T-helper 2 cell treated with Interferon-gamma antibody and Interleukin-4, amounts not matched to agents 5 μg/mL and 100 μg/mL, for 36 hours (primary cell): ENCODE measurements around the gene DLST.
A peak's percentile ranks its signal among the peaks of the same experiment; 100 is the strongest.
"Not testable (repeated sequence)": the region's sequence is repeated elsewhere in the genome, so short reads cannot be mapped to it uniquely, and the experiment has no call there.

Experiments used
- DNase-seq: peaks from one replicate; pipeline ENCODE4 v3.0.0; 2021; ENCODE audit warnings: low spot score
- H3K27ac Mint-ChIP-seq: one replicate; pipeline ENCODE4 v1.8.0; 2021; ENCODE audit warnings: mild to moderate bottlenecking, mixed read lengths
- H3K27me3 Mint-ChIP-seq: one replicate; pipeline ENCODE4 v1.8.0; 2021; ENCODE audit warnings: low read depth, mixed read lengths
- H3K36me3 Mint-ChIP-seq: one replicate; pipeline ENCODE4 v1.8.0; 2021; ENCODE audit warnings: low read depth, mixed read lengths
- H3K4me1 Mint-ChIP-seq: one replicate; pipeline ENCODE4 v1.8.0; 2021; ENCODE audit warnings: low read depth, mixed read lengths
- H3K4me3 Mint-ChIP-seq: one replicate; pipeline ENCODE4 v1.8.0; 2022; ENCODE audit warnings: mild to moderate bottlenecking, moderate library complexity, mixed read lengths
- H3K9me3 Mint-ChIP-seq: one replicate; pipeline ENCODE4 v1.8.0; 2021; ENCODE audit warnings: mixed read lengths

Gene DLST

GRCh38 chr14:74922752-74923401, 41.2 kb downstream of the DLST start, which contains the start of gene RPS6KL1:
RPS6KL1 (minus strand) TSS chr14:74923260; CDS start chr14:74921541, 1,719 bp downstream.
- peak; percentile 78 for DNase-seq
- peak within 1 kb of the TSS; percentile 62 for H3K27ac Mint-ChIP-seq
- peaks cover 9% of the 10 kb centered on the region for H3K27me3 Mint-ChIP-seq
- peaks cover 3% of the 10 kb centered on the region for H3K4me1 Mint-ChIP-seq
- no peaks in the 10 kb centered on the region for H3K36me3 Mint-ChIP-seq
- no peaks in the 10 kb centered on the region for H3K9me3 Mint-ChIP-seq
- peak within 1 kb of the TSS; percentile 76 for H3K4me3 Mint-ChIP-seq

- H3K27me3 Mint-ChIP-seq: peaks cover 9% of the 10 kb centered on the region
- H3K27ac Mint-ChIP-seq: no peak overlapping the region
- no peak for DNase-seq
- peak overlapping the region; percentile 2 for H3K4me3 Mint-ChIP-seq
- no peaks in the 10 kb centered on the region for H3K36me3 Mint-ChIP-seq
- H3K4me1 Mint-ChIP-seq: peaks cover 4% of the 10 kb centered on the region
- no peaks in the 10 kb centered on the region for H3K9me3 Mint-ChIP-seq
Measured at GRCh38 chr14:74924061-74924460, 42.3 kb downstream of the DLST start.

GRCh38 chr14:74927225-74927624, 45.5 kb downstream of the DLST start:
- H3K4me3 Mint-ChIP-seq: no peak overlapping the region
- DNase-seq: no peak
- peaks cover 6% of the 10 kb centered on the region for H3K4me1 Mint-ChIP-seq
- H3K27ac Mint-ChIP-seq: no peak overlapping the region
- H3K9me3 Mint-ChIP-seq: no peaks in the 10 kb centered on the region
- H3K36me3 Mint-ChIP-seq: no peaks in the 10 kb centered on the region
- peaks cover 12% of the 10 kb centered on the region for H3K27me3 Mint-ChIP-seq

- Mint-ChIP-seq H3K27ac (no peak overlapping the region), H3K4me3 (no peak overlapping the region), H3K27me3 (peaks cover 17% of the 10 kb centered on the region), H3K4me1 (peaks cover 10% of the 10 kb centered on the region), H3K9me3 (no peaks in the 10 kb centered on the region), H3K36me3 (no peaks in the 10 kb centered on the region)
- no peak for DNase-seq
Measured at GRCh38 chr14:74929242-74929641, 47.5 kb downstream of the DLST start.

- H3K27ac Mint-ChIP-seq, H3K36me3 Mint-ChIP-seq, H3K9me3 Mint-ChIP-seq, DNase-seq, H3K4me3 Mint-ChIP-seq: not testable (repeated sequence)
- peaks cover 11% of the 10 kb centered on the region for H3K27me3 Mint-ChIP-seq
- H3K4me1 Mint-ChIP-seq: peaks cover 11% of the 10 kb centered on the region
Measured at GRCh38 chr14:74931744-74932143, 50.0 kb downstream of the DLST start.

- Mint-ChIP-seq H3K27me3 (peaks cover 11% of the 10 kb centered on the region), H3K27ac (peak overlapping the region; percentile 22), H3K36me3 (no peaks in the 10 kb centered on the region), H3K9me3 (no peaks in the 10 kb centered on the region), H3K4me1 (peaks cover 17% of the 10 kb centered on the region), H3K4me3 (no peak overlapping the region)
- DNase-seq: no peak
Measured at GRCh38 chr14:74932401-74932901, 50.7 kb downstream of the DLST start.

GRCh38 chr14:74932936-74933335, 51.2 kb downstream of the DLST start:
- H3K9me3 Mint-ChIP-seq, H3K27me3 Mint-ChIP-seq, H3K27ac Mint-ChIP-seq, H3K36me3 Mint-ChIP-seq, DNase-seq, H3K4me3 Mint-ChIP-seq: not testable (repeated sequence)
- peaks cover 21% of the 10 kb centered on the region for H3K4me1 Mint-ChIP-seq

- H3K27me3 Mint-ChIP-seq: peaks cover 7% of the 10 kb centered on the region
- no peaks in the 10 kb centered on the region for H3K9me3 Mint-ChIP-seq
- no peaks in the 10 kb centered on the region for H3K36me3 Mint-ChIP-seq
- peaks cover 23% of the 10 kb centered on the region for H3K4me1 Mint-ChIP-seq
- no peak overlapping the region for H3K27ac Mint-ChIP-seq
- no peak overlapping the region for H3K4me3 Mint-ChIP-seq
- no peak for DNase-seq
Measured at GRCh38 chr14:74934041-74934440, 52.3 kb downstream of the DLST start.

GRCh38 chr14:74934476-74935359, 53.0 kb downstream of the DLST start:
- peaks cover 21% of the 10 kb centered on the region for H3K4me1 Mint-ChIP-seq
- H3K4me3 Mint-ChIP-seq: no peak overlapping the region
- no peaks in the 10 kb centered on the region for H3K36me3 Mint-ChIP-seq
- peaks cover 7% of the 10 kb centered on the region for H3K27me3 Mint-ChIP-seq
- H3K27ac Mint-ChIP-seq: no peak overlapping the region
- no peaks in the 10 kb centered on the region for H3K9me3 Mint-ChIP-seq
- no peak for DNase-seq

GRCh38 chr14:74935360-74935680, 53.6 kb downstream of the DLST start:
- Mint-ChIP-seq H3K27ac (no peak overlapping the region), H3K9me3 (no peaks in the 10 kb centered on the region), H3K27me3 (peaks cover 7% of the 10 kb centered on the region), H3K4me3 (no peak overlapping the region), H3K36me3 (no peaks in the 10 kb centered on the region), H3K4me1 (peaks cover 26% of the 10 kb centered on the region)
- no peak for DNase-seq

GRCh38 chr14:74936151-74936550, 54.4 kb downstream of the DLST start:
- no peaks in the 10 kb centered on the region for H3K9me3 Mint-ChIP-seq
- no peak for DNase-seq
- peaks cover 5% of the 10 kb centered on the region for H3K27me3 Mint-ChIP-seq
- no peak overlapping the region for H3K27ac Mint-ChIP-seq
- no peak overlapping the region for H3K4me3 Mint-ChIP-seq
- no peaks in the 10 kb centered on the region for H3K36me3 Mint-ChIP-seq
- H3K4me1 Mint-ChIP-seq: peaks cover 28% of the 10 kb centered on the region

- Mint-ChIP-seq H3K27me3 (peaks cover 5% of the 10 kb centered on the region), H3K4me1 (peaks cover 34% of the 10 kb centered on the region), H3K36me3 (no peaks in the 10 kb centered on the region), H3K4me3 (no peak overlapping the region), H3K9me3 (no peaks in the 10 kb centered on the region), H3K27ac (peak overlapping the region; percentile 5)
- DNase-seq: no peak
Measured at GRCh38 chr14:74936731-74937130, 55.0 kb downstream of the DLST start.

GRCh38 chr14:74937171-74937570, 55.5 kb downstream of the DLST start:
- Mint-ChIP-seq H3K36me3 (no peaks in the 10 kb centered on the region), H3K27ac (peak overlapping the region; percentile 5), H3K4me1 (peaks cover 36% of the 10 kb centered on the region), H3K4me3 (no peak overlapping the region), H3K27me3 (peaks cover 5% of the 10 kb centered on the region), H3K9me3 (no peaks in the 10 kb centered on the region)
- DNase-seq: no peak
